GM18867 (cell line): ENCODE data around the gene ACTN4.
"Not testable (repeated sequence)": the region's sequence is repeated elsewhere in the genome, so short reads cannot be mapped to it uniquely, and the experiment has no call there.

ENCODE experiments used
- ATAC-seq: cut with Tn5 transposase; IDR thresholded peaks from one replicate; pipeline ENCODE4 v1.9.1; 2021; ENCODE audit warnings: mild to moderate bottlenecking, moderate library complexity; ENCODE audit not compliant: unreplicated experiment

The ACTN4 gene

DNA sequence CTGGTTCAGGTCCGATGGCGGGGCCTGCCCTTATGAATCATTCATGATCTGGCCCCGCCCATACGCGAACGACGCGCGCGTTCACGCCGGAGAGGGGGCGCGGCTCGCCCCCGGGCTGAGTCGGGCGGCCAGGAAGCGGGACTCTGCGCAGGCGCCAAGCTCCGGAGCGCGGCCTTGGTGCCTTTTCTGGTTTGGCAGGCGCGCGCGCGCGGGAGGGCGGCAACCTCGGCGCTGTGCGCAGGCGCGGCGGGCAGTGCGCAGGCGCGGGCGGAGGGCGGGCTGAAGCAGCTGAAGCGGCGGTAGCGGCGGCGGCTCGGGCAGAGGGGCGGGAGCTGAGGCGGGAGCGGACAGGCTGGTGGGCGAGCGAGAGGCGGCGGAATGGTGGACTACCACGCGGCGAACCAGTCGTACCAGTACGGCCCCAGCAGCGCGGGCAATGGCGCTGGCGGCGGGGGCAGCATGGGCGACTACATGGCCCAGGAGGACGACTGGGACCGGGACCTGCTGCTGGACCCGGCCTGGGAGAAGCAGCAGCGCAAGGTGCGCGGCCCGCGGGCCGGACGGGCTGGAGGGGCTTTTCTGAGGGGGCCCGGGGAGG lies at the start of gene ACTN4:
TSS of gene ACTN4 (plus strand) at position 282 of the 598 bp plus-strand sequence. CDS start at position 379, 97 bp downstream.
- peak; percentile 87 for ATAC-seq

- no peak for ATAC-seq
Measured at GRCh38 chr19:38599722-38600121, 47.7 kb upstream of the ACTN4 start.

DNA sequence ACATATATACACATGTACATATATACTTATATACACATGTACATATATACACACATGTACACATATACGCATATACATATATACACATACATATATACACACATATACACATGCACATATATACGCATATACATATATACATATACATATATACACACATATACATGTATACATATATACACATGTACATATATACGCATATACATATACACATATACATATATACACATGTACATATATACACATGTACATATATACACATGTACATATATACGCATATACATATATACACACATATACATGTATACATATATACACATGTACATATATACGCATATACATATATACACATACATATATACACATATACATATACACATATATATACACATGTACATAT lies 44.6 kb upstream of the ACTN4 start:
- not testable (repeated sequence) for ATAC-seq

- no peak for ATAC-seq
Measured at GRCh38 chr19:38606131-38606530, 41.3 kb upstream of the ACTN4 start.

DNA sequence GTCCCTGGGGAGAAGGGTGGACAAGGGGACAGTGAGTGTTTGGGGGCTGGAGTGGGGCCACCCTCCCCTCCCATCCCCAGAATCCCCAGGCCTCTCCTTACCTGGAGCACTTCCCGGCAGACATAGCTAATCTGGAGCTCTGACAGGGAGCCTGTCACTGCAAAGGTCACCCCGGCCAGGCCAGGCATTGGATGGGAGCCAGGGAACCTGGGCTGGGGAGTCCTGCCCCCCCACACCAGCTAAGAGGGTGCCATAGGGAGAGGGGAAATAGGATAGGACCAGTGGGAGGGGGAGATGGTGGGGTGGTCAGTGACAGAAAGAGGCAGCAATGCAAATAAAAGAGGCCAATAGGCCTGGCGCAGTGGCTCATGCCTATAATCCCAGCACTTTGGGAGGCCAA lies 33.2 kb upstream of the ACTN4 start:
- ATAC-seq, result no peak

DNA sequence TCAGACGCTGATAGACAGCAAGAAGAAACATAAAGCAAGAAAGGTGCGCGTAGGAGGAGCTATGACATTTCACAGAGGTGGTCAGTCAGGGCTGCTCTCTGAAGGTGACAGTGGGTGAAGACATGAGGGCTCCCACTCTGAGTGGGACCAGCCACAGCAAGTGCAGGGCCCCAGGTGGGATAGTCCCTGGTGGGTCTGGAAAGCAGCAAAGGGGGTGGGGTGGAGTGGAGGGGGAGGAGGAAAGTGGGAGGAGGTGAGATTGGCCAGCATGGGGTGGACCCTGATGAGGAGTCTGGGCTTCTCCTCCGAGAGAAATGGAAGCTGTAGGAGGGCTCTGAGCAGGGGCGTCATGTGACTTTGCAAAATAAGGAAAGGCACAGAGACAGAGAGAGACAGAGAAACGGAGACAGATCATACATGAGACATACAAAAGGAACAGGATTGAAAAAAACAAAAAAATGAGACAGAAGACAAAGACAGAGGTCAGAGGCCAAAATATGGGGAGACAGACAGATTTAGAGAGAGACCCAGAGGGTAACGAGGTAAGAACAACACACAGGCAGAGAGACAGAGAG lies 32.4 kb upstream of the ACTN4 start:
- ATAC-seq, result no peak

GRCh38 chr19:38616265-38616664 lies 31.2 kb upstream of the ACTN4 start:
- ATAC-seq, result no peak

DNA sequence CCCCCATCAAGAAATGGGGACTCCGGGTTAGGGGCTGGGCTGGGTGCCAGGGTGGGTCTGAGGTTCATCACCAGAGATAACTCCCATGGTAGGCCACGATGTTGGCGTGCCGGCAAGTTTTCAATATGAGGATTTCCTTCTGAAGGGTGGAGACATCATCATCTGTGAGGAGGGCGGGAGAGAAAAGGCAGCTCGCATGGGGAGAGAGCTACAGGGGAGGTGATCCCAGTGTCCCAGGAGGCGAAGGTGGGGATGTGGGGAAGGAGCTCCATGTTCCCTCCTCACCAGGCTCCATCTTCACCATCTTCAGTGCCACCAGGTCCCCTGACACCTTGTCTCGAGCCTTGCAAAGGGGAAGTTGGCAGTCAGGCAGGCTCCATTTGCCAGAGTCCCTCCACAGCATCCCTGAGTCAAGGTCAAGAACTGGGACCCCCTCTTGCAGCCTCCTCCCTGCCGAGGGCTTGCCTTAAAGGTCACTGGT lies 30.1 kb upstream of the ACTN4 start:
- ATAC-seq, result peak; percentile 0

DNA sequence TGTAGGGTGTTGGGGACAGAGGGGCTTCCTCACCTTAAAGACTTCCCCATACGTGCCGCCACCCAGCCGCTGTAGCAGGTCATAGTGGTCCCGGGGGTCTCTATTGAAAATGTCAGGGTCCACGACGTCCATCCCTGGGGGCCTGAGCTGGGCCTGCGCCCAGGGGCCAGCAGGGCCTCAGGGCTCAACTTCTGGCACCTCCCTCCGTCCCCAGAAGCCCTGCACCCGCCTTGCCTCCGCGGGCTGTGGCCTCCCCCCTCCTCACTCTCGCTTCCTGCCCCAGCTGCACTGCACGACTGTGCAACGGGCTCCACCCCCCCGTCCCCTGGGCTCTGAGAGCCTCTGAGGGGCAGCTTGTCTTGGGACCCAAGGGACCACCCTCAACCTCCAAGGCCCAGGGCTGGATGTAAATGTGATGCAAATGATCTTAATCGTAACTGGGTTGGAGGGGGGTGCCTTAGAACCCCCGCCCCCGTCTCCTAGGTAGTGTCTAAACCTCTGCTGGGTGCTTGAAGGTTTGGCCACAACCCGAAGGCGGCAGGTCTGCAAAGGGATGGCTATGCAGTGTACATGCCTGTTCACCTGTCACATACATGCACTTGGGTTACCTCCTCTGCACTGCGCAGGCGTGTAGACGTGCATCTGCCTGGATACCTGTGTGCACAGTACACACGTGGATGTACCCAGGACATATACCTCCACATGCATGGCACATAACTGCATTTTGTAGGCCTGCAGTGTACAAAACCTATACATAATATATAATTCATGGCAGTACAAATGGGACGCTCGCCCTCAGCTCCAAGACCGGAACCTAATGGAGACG lies 29.5 kb upstream of the ACTN4 start, which contains the start of gene MAP4K1:
TSS of gene MAP4K1 (minus strand) at position 190 of the 826 bp plus-strand sequence. CDS start at position 132, 58 bp downstream.
- ATAC-seq, result peak; percentile 61

- ATAC-seq, result peak; percentile 61
Measured at GRCh38 chr19:38618590-38619360, 28.7 kb upstream of the ACTN4 start, which contains the start of gene EIF3K. EIF3K (plus strand) TSS chr19:38619188; CDS start chr19:38619269, 81 bp downstream.

DNA sequence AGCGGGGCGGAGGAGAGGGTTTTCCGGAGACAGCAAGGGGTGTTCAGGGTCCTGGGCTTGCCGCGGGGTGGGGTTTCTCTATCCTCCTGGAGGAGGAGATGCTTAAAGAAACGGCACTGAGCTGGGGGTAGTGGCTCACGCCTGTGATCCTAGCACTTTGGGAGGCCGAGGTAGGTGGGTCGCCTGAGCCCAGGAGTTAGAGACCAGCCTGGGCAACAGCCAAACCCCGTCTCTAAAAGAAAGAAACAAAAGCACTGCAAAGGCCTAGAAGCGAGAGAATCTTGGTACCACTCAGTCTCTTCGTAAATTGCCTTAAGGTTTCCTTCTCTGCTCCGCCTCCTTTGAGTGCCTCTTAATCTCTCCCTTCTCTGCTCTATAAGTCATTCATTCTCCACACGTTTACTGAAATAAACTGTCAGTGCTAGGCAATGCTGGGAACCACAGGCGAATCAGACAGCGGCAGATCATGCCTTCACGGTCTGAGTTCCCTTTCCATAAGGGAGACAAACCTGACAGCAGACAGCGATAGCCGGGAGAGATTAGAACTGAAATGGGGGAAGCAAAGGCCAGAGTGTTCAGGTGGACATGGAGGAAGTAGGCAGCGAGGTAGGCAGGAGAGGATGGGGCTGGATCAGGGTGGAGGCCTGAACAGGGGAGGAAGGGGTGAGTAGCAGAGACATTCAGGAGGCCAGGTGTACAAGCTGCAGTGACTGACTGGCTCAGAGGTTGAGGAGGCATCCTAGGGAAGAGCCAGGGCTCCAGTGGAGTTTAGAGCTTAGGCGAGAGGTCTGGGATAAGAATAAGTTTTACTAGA lies 27.9 kb upstream of the ACTN4 start:
- no peak for ATAC-seq

DNA sequence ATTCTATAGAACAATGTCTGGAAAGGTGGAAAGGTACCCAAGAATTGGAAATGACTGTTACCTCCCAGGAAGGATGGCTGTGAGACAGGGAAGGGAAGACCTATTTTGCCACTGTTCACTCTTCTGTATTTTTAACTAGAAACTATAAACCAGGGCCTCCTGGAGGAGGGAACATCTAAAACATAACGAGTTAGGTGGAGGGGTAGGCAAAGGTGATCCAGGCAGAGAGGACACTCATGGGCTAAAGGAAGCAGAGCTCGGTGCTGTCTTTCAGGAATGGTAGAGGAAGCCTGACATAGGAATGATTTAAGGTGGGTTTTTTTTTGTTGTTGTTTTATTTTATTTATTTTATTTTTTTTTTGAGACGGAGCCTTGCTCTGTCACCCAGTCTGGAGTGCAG lies 22.6 kb upstream of the ACTN4 start:
- no peak for ATAC-seq

GRCh38 chr19:38626401-38626800 lies 21.0 kb upstream of the ACTN4 start:
- no peak for ATAC-seq

DNA sequence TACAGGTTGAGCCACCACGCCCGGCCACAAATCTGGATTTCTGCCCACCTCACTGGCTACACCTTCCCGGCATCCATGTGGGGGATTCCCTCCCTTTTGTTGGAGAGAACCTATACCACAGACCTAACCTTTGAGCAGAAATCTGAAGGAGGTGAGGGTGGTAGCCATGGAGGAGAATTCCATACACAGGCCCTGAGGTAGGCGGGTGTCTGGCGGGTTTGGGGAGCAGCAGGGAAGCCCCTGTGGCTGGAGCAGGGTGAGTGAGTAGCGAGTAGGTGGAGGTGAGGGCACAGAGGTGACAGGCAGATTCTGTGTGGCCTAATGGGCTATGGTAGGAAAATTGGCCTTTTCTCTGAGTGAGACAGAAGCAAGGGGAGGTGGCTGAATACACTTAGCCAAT lies 17.9 kb upstream of the ACTN4 start:
- no peak for ATAC-seq

GRCh38 chr19:38631301-38631700 lies 16.1 kb upstream of the ACTN4 start:
- not testable (repeated sequence) for ATAC-seq

- ATAC-seq, result not testable (repeated sequence)
Measured at GRCh38 chr19:38631811-38632475, 15.5 kb upstream of the ACTN4 start.

- ATAC-seq, result no peak
Measured at GRCh38 chr19:38632476-38633213, 14.8 kb upstream of the ACTN4 start.

DNA sequence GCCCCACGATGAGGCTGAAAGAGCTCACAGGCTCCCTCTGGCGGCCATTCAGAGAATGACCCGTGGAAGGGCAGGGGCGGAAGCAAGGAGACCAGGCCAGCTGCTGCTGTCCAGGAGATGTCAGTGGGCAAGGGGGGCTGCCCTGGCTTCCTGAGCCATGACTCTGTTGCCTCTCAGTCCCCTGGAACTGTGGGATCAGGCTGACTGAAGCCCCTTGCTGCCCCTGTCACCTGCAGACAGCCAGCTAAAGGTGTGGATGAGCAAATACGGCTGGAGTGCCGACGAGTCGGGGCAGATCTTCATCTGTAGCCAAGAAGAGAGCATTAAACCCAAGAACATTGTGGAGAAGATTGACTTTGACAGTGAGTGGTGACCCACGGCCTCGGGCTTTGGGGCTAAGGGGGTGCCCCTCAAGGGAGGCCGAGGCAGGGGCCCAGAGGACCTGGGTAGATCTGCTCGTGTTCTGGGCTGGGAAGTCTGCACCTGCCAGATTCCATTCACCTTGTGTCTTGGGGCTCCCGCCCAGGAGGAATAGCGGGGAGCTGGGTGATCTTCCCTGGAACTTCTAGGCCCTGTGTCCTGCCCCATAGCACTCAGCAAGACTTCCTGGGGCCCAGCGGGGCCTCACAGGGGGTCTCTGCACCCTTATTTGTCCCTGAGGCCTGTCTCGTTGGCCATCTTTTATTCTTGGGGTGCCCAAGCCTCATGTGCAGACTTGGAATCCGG lies 12.5 kb upstream of the ACTN4 start:
- no peak for ATAC-seq
